Measurements from ENCODE around the gene HEXB. TPM values are rescaled to one million over a fixed set of nuclear protein-coding genes. Genes with fewer than 3 reads are reported as not detected.
"Not testable (repeated sequence)": the region's sequence is repeated elsewhere in the genome, so short reads cannot be mapped to it uniquely, and the experiment has no call there.

The HEXB gene
- total RNA-seq, 1 donor from 2014 or later = 161 TPM

DNA sequence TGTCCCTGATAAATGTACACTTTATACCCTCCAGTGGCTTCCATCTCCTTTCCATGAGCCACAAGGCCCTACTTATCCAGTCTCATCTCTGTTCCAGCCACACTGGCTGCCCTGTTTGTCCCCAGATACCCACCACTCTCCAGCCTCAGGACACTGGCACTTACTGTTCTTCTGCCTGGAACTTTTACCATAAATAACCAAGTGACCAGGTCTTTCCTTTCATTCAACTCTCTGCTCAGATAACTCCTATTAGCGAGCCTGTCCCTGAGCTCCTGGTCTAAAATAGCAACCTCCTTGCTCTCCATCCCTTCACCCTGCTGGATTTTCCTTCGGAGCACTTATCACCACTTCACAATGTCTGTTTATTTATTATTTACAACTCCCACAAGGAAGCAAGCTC lies 27.9 kb upstream of the HEXB start:
- DNase-seq (ENCODE audit: low read depth, low spot score) = no peak

DNA sequence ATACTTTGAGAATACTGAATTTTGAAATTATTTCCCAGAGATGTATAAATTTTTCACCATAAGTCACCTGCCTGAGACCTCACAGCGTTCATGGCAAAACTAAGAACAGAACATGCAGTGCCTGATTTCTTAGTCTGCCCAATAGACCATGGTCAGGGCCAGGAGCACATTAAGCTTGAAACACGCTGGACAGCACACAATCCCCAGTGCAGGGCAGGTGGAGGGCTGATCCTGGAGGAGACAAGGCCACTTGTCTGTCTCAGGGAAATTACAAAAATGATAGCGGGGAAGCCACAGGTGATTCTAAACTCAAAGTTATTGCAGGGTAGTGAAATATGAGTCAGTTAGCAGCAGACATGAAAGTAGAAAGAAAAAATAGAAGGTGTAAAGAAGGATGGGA lies 25.9 kb upstream of the HEXB start:
- no peak for DNase-seq (ENCODE audit: low read depth, low spot score)

GRCh38 chr5:74660140-74660539 lies 24.9 kb upstream of the HEXB start:
- DNase-seq (ENCODE audit: low read depth, low spot score) = no peak

GRCh38 chr5:74660873-74661272 lies 24.2 kb upstream of the HEXB start:
- DNase-seq (ENCODE audit: low read depth, low spot score) = no peak

DNA sequence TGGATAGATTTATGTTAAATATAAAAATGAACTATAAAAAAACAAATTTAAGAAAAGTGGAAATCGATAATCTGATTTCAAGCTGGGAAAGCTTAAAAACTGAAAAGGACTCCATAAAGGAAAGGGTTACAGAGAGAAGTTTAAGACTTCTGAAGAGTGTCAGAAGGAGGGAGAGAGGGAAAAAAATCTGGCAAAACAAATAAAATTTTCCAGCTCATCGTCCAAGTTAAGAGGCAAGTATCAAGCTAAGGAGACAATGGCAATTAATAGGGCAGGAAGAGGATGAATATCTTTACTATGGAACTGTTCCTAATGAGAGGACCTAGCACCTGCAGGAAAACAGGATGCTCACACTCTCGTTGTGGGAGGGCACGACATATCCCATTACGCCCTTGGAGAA lies 20.5 kb upstream of the HEXB start:
- no peak for DNase-seq (ENCODE audit: low read depth, low spot score)

- DNase-seq (ENCODE audit: low read depth, low spot score) = no peak
Measured at GRCh38 chr5:74665273-74665672, 19.8 kb upstream of the HEXB start.

- DNase-seq (ENCODE audit: low read depth, low spot score) = no peak
Measured at GRCh38 chr5:74665816-74666215, 19.2 kb upstream of the HEXB start.

DNA sequence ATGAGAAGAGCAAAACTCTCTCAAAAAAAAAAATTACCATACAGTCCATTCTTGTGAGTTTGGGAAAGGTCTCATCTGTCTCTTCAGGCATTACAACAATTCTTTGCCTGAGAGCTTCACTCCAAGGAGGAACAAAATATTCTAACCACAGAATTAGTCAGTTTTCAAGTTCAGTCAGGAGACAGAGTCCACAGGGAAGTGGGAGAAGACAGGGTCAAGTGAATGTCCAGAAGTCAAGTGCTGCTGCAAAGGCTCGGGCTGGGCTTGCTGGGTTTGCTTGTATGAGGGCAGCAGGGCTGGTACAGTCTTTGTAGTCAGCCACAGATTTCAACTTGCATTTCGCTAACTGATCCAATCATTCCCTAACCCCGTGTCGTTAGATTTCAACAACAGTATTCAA lies 17.6 kb upstream of the HEXB start:
- no peak for DNase-seq (ENCODE audit: low read depth, low spot score)

- no peak for DNase-seq (ENCODE audit: low read depth, low spot score)
Measured at GRCh38 chr5:74669821-74670220, 15.2 kb upstream of the HEXB start.

GRCh38 chr5:74670396-74671038 lies 14.5 kb upstream of the HEXB start:
- DNase-seq (ENCODE audit: low read depth, low spot score) = no peak

DNA sequence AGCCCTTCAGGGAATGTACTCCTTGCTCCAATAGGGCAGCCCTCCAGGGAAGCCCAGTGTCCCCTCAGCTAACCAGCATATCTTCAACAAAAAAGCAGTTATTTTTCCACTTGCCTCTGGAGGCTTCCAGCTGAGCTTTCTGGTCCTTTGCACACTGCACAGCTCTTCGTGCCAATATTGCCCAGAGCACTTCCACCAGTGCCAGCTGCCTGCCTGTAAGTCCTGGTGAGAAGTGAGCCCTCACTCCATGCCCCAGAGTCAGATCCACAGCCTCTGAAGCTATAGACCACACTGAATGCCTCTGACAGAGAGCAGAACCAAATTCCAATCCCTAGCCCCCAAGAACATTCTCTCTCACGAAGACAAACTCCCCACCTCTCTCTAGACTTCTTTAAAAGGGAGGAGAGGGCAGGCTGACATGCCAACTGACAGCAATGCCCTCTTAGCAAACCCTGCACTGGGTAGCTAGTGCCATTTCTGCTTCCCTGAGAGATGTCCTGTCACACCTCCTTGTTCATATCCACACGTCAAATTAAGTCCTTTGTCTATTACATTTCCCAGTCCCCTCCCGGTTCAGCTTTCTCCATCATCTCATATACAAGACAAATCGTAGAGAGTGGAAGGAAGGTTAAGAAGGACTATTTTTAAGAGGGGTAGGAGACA lies 12.7 kb upstream of the HEXB start:
- no peak for DNase-seq (ENCODE audit: low read depth, low spot score)

- DNase-seq (ENCODE audit: low read depth, low spot score) = no peak
Measured at GRCh38 chr5:74673011-74673790, 11.8 kb upstream of the HEXB start.

GRCh38 chr5:74676466-74676865 lies 8.6 kb upstream of the HEXB start:
- DNase-seq (ENCODE audit: low read depth, low spot score) = not testable (repeated sequence)

GRCh38 chr5:74678123-74678522 lies 6.9 kb upstream of the HEXB start:
- not testable (repeated sequence) for DNase-seq (ENCODE audit: low read depth, low spot score)

- DNase-seq (ENCODE audit: low read depth, low spot score) = not testable (repeated sequence)
Measured at GRCh38 chr5:74679300-74679699, 5.7 kb upstream of the HEXB start.

- no peak for DNase-seq (ENCODE audit: low read depth, low spot score)
Measured at GRCh38 chr5:74679966-74680365, 5.1 kb upstream of the HEXB start.

DNA sequence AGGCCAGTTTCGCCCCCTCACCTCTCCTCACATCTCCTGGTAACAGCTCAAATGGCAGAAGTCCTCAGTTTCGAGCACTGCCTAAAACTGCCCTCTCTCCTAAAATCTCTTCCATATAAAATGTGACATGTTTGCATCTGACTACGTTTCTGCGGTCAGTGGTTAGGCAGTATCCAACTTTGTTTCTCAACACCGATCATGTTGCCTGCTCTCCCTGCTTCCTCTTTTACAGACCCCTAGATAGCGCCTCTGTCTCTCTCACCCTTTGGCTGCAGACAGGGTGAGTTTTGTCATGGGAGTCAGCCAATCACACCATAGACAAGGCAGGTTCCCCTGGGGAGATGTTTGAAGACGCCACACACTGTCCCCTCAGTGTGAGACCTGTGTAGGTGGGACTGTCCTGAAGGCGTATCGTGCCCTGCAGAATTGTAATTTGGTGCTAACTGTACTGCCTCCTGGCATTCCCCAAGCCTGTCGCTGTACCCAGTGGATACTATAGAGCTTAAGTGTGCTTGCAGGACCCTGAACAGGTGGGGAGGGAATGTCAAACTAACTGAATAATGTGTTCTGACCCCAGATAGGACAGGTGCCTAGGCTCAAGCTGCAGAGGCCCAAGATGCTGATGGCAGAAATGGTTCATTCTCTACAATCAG lies 1.1 kb downstream of the HEXB start:
- DNase-seq (ENCODE audit: low read depth, low spot score) = no peak

DNA sequence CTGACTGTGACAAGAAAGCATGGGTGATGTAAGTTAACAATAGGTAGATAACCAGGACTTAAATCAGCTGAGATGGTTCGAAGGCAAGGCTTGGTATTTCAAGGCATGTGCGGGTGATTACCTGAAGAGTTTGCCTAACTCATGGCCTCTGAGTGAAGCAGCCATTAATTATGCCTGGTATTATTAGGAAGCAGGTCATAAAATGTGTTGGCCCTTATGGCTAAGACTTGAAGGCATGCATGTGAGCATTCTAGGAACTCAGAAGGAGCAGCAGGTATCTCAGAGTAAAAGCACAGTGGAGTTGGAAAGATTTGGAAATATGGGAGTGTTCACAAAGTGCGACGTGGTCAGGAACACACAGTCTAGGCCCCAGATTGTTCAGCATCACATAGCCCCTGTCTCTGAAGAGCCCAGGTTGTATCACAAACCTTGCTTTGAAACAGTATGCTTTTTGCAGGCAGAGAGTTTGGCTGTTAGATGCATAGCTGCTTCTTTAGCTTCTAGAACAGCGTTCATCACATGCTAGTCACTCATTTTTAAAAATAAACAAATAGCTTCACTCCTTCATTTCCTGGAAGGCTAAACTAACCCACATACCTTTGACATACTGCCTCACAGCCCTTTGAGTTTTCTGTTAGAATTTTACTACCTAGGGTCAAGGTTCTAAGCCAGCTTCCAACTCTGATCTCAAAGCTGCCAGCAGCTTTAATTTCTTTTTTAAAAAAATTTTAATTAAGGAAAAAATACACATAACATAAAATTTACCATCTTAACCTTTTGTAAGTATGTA lies 2.1 kb downstream of the HEXB start:
- DNase-seq (ENCODE audit: low read depth, low spot score) = no peak

DNA sequence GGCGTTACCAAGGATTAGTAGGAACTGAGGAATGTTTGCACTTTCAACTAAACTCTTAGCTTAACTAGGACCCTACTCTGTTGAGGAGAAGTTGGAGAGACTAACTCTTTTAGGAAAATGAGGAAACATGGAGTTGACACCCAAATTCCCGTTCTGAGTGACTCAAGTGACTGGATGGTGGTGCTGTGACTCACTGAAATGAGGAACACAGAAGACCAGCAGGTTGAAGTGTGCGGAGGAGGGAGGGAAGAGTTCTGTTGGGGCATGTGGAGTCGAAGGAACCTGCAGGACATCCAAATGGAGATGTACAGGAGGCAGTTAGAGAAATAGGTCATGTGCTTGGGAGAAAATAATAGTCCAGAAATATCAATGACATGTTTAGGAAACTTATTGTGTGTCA lies 8.2 kb downstream of the HEXB start:
- no peak for DNase-seq (ENCODE audit: low read depth, low spot score)

DNA sequence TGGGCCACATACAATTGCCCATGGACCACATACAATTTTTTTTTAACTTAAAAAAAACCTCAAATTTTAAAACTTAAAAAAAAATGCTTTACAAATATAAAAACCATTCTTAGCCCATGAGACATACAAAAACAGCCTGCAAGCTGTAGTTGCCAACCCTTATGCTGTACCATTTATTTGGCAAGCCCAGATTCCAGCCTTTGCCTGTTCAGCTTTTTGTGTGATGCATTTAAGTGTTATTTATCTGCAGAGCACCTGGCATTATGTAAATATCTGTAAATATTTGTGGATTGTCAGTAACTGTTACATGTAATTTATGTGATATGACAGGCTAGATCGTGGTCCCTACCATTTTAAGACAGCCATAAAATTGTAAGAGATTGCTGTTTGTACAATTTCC lies 32.6 kb downstream of the HEXB start:
- no peak for DNase-seq (ENCODE audit: low read depth, low spot score)

GRCh38 chr5:74722271-74722670 lies 37.2 kb downstream of the HEXB start:
- peak; percentile 7 for DNase-seq (ENCODE audit: low read depth, low spot score)
